H1 (cell line): Measurements from ENCODE around the gene PRKAG1. TPM values are rescaled to one million over a fixed set of nuclear protein-coding genes. Genes with fewer than 3 reads are reported as not detected.

Experiments used
- CTCF ChIA-PET: fragments of 300-600 bp; sonication (Branson Sonifier 250); formaldehyde crosslinking; loops from one replicate; lab custom pipeline; 2021; ENCODE audit not compliant: partially characterized antibody; lab: Charles Lee
- POLR2A ChIA-PET: fragments of 300-600 bp; sonication (Branson Sonifier 250); formaldehyde crosslinking; loops from one replicate; lab custom pipeline; 2021; ENCODE audit warnings: inconsistent platforms; ENCODE audit not compliant: partially characterized antibody; lab: Charles Lee
- DNase-seq, 2 experiments: peaks; one replicate each; pipeline versions ENCODE4 v3.0.0 to v3.0.0-alpha.2; 2010 to 2022; ENCODE audit warnings: low spot score in 2 of 2, low read depth in 1 of 2, mixed read lengths in 1 of 2
- FAIRE-seq: peaks from 2 replicates; lab custom pipeline; 2011; peaks lifted over from hg19 to GRCh38; lab: Jason Lieb, UNC
- H2AFZ ChIP-seq: 2 replicates; pipeline ENCODE4 v1.8.1; 2012; ENCODE audit warnings: low read length, inconsistent platforms
- H2AK5ac ChIP-seq: 2 replicates; pipeline ENCODE4 v1.6.1; 2013; ENCODE audit warnings: low read depth, low read length
- H2BK120ac ChIP-seq: replicated peaks from 2 replicates; pipeline ENCODE3; 2013; ENCODE audit warnings: low read depth, low read length, inconsistent platforms
- H2BK12ac ChIP-seq: 2 replicates; pipeline ENCODE4 v1.6.1; 2013; ENCODE audit warnings: low read depth, low read length
- H2BK15ac ChIP-seq: 2 replicates; pipeline ENCODE4 v1.6.1; 2013; ENCODE audit warnings: low read length
- H2BK20ac ChIP-seq: 2 replicates; pipeline ENCODE4 v1.6.1; 2013; ENCODE audit warnings: low read length
- H2BK5ac ChIP-seq: 2 replicates; pipeline ENCODE4 v1.6.1; 2013; ENCODE audit warnings: low read depth, low read length
- H3K14ac ChIP-seq: 2 replicates; pipeline ENCODE4 v1.6.1; 2013; ENCODE audit warnings: inconsistent platforms; ENCODE audit not compliant: insufficient read length
- H3K18ac ChIP-seq: 2 replicates; pipeline ENCODE4 v1.6.1; 2013; ENCODE audit warnings: low read length; ENCODE audit errors: extremely low read depth
- H3K23ac ChIP-seq: 2 replicates; pipeline ENCODE4 v1.6.1; 2013; ENCODE audit warnings: inconsistent platforms; ENCODE audit not compliant: insufficient read length
- H3K23me2 ChIP-seq: 2 replicates; pipeline ENCODE4 v1.6.1; 2013; ENCODE audit warnings: low read depth, low read length
- H3K27ac ChIP-seq: 2 replicates; pipeline ENCODE4 v1.6.1; 2011; ENCODE audit warnings: low read depth, low read length, inconsistent platforms
- H3K27me3 ChIP-seq, 4 experiments: replicated peaks in 1 of 4; 1 replicate in 1 of 4; 2 replicates in 3 of 4; pipeline versions ENCODE4 v1.6.1 to v1.8.1; 2011 to 2013; ENCODE audit warnings: low read length in 3 of 4, mild to moderate bottlenecking in 3 of 4, inconsistent platforms in 2 of 4, mixed read lengths in 2 of 4, moderate library complexity in 1 of 4; ENCODE audit not compliant: control insufficient read depth in 3 of 4, insufficient read depth in 3 of 4; ENCODE audit errors: extremely low read depth in 1 of 4
- H3K36me3 ChIP-seq, 4 experiments: 2 replicates each; pipeline versions ENCODE4 v1.6.1 to v1.8.1; 2011 to 2013; ENCODE audit warnings: mild to moderate bottlenecking in 4 of 4, low read length in 3 of 4, moderate library complexity in 2 of 4, control low read depth in 1 of 4, inconsistent platforms in 1 of 4; ENCODE audit not compliant: insufficient read depth in 4 of 4, control insufficient read depth in 2 of 4
- H3K4ac ChIP-seq: replicated peaks from 2 replicates; pipeline ENCODE3; 2013; ENCODE audit warnings: low read length, low read depth, mixed read lengths, inconsistent platforms; ENCODE audit not compliant: insufficient read length
- H3K4me1 ChIP-seq, 4 experiments: replicated peaks in 1 of 4; 1 replicate in 1 of 4; 2 replicates in 3 of 4; pipeline versions ENCODE4 v1.6.1 to v1.8.1; 2011 to 2013; ENCODE audit warnings: low read length in 3 of 4, inconsistent platforms in 2 of 4, mixed read lengths in 1 of 4; ENCODE audit not compliant: insufficient read depth in 4 of 4, control insufficient read depth in 3 of 4
- H3K4me2 ChIP-seq, 2 experiments: 2 replicates each; pipeline versions ENCODE4 v1.6.1 to v1.8.1; 2011 to 2013; ENCODE audit warnings: low read depth in 2 of 2, low read length in 2 of 2, control low read depth in 1 of 2, inconsistent platforms in 1 of 2, mild to moderate bottlenecking in 1 of 2; ENCODE audit not compliant: insufficient read depth in 1 of 2
- H3K4me3 ChIP-seq, 4 experiments: fragments of 200-600, 300-600 bp in 1 of 4; sonication (generic), shearing (Covaris generic), sonication (Bioruptor Twin) in 1 of 4; 2 replicates each; pipeline versions ENCODE4 v1.5.1 to v1.8.1; 2011 to 2016; ENCODE audit warnings: low read length in 4 of 4, low read depth in 3 of 4, control low read depth in 2 of 4, inconsistent platforms in 2 of 4, mild to moderate bottlenecking in 2 of 4, mixed read lengths in 1 of 4, moderate library complexity in 1 of 4; ENCODE audit not compliant: insufficient read depth in 2 of 4; ENCODE audit errors: extremely low read depth in 1 of 4
- H3K56ac ChIP-seq: replicated peaks from 2 replicates; pipeline ENCODE3; 2013; ENCODE audit warnings: low read depth, mild to moderate bottlenecking, mixed read lengths, low read length, inconsistent platforms; ENCODE audit not compliant: insufficient read length
- H3K79me1 ChIP-seq: 2 replicates; pipeline ENCODE4 v1.6.1; 2013; ENCODE audit warnings: low read depth, low read length, control low read depth
- H3K79me2 ChIP-seq, 2 experiments: 2 replicates each; pipeline versions ENCODE4 v1.6.1 to v1.8.1; 2012 to 2013; ENCODE audit warnings: low read length in 2 of 2, mild to moderate bottlenecking in 2 of 2, inconsistent platforms in 1 of 2; ENCODE audit not compliant: insufficient read depth in 2 of 2, control insufficient read depth in 1 of 2
- H3K9ac ChIP-seq, 4 experiments: replicated peaks in 1 of 4; 1 replicate in 1 of 4; 2 replicates in 3 of 4; pipeline versions ENCODE4 v1.6.1 to v1.8.1; 2011 to 2013; ENCODE audit warnings: low read depth in 3 of 4, low read length in 3 of 4, control low read depth in 2 of 4, mild to moderate bottlenecking in 2 of 4, moderate library complexity in 2 of 4, inconsistent platforms in 1 of 4; ENCODE audit errors: extremely low read depth in 1 of 4
- H3K9me3 ChIP-seq, 2 experiments: 2 replicates each; pipeline versions ENCODE4 v1.6.1 to v1.8.1; 2012 to 2013; ENCODE audit warnings: mild to moderate bottlenecking in 2 of 2, moderate library complexity in 2 of 2, control low read depth in 1 of 2, inconsistent platforms in 1 of 2, low read depth in 1 of 2, low read length in 1 of 2, mixed read lengths in 1 of 2; ENCODE audit not compliant: insufficient read depth in 2 of 2
- H4K20me1 ChIP-seq, 2 experiments: replicated peaks in 1 of 2; 2 replicates each; pipeline versions ENCODE3 to v1.8.1; 2011 to 2013; ENCODE audit warnings: inconsistent platforms in 2 of 2, low read length in 2 of 2, mild to moderate bottlenecking in 1 of 2; ENCODE audit not compliant: insufficient read depth in 2 of 2, control insufficient read depth in 1 of 2
- H4K5ac ChIP-seq: 2 replicates; pipeline ENCODE4 v1.6.1; 2013; ENCODE audit warnings: low read length, low read depth, mixed read lengths, inconsistent platforms; ENCODE audit not compliant: insufficient read length
- H4K8ac ChIP-seq: 2 replicates; pipeline ENCODE4 v1.8.0; 2013; ENCODE audit warnings: mild to moderate bottlenecking, moderate library complexity, low read length, inconsistent platforms; ENCODE audit not compliant: insufficient read depth; ENCODE audit errors: extremely low read depth
- H4K91ac ChIP-seq: replicated peaks from 2 replicates; pipeline ENCODE3; 2013; ENCODE audit warnings: low read length, mixed read lengths, inconsistent platforms; ENCODE audit not compliant: insufficient read length
- EZH2 ChIP-seq: fragments of 200-600 bp; sonication (generic); IDR thresholded peaks from 2 replicates; pipeline ENCODE4 v1.7.1; 2012; ENCODE audit warnings: low read depth, mild to moderate bottlenecking, moderate library complexity, low read length, inconsistent platforms; ENCODE audit not compliant: severe bottlenecking
- SP2 ChIP-seq: IDR thresholded peaks from 2 replicates; pipeline ENCODE4 v1.6.1; 2012; ENCODE audit warnings: mild to moderate bottlenecking, low read length, inconsistent platforms
- SRF ChIP-seq: IDR thresholded peaks from 2 replicates; pipeline ENCODE4 v1.6.1; 2011; ENCODE audit warnings: mild to moderate bottlenecking, low read depth, low read length, moderate library complexity
- WGBS, 2 experiments: shearing (Covaris generic) in 1 of 2; methylation state at CpG; one replicate each; pipeline versions ENCODE4 v1.1.6 to v1.1.7; 2013 to 2015; ENCODE audit warnings: low lambda C conversion rate in 2 of 2, mixed read lengths in 2 of 2, inconsistent platforms in 1 of 2, low coverage in 1 of 2, missing lambda C conversion rate in 1 of 2; ENCODE audit not compliant: insufficient replicate concordance in 2 of 2, insufficient coverage in 1 of 2, insufficient read length in 1 of 2; ENCODE audit errors: extremely low coverage in 1 of 2, missing lambda C conversion rate in 1 of 2; 5-methylcytosine and 5-hydroxymethylcytosine counted together
- polyA plus RNA-seq, 7 experiments: library from polyadenylated mRNA; depleted of rRNA in 3 of 7; stranded (reverse) in 5 of 7; unstranded in 2 of 7; fragments of >200 nt in 5 of 7; fragments of 200-250 nt in 2 of 7; gene quantifications; 1 replicate in 5 of 7; 2 replicates in 1 of 7; 4 replicates in 1 of 7; pipeline versions ENCODE4 v1.2.1 to v1.2.3, GENCODE V29; 2011 to 2013; ENCODE audit warnings: missing spikeins in 2 of 7, mixed read lengths in 2 of 7
- total RNA-seq: library from RNA; stranded (reverse); fragmentation: NEBNext Ultra II Directional; extraction: Animal tissue kit (Norgen Biotek cat#: 25700); gene quantifications from 2 replicates; pipeline ENCODE4 v1.2.1, GENCODE V29; 2021

The PRKAG1 gene
- total and polyA plus RNA-seq, 2 of the 8 experiments (the other 6 are each of a cell fraction or from before 2014, with no cell fraction given), result 38.6 to 57.5 TPM

GRCh38 chr12:48994224-48995085 is 24.1 kb downstream of the PRKAG1 start:
- no peak overlapping the region for H3K9ac ChIP-seq
- no peaks in the 10 kb centered on the region for H3K9me3 ChIP-seq
- H2BK15ac ChIP-seq, result no peak overlapping the region
- H3K23ac ChIP-seq, result no peak overlapping the region
- no peaks in the 10 kb centered on the region; a peak in 1 of 8 replicates for H3K36me3 ChIP-seq
- H3K4ac ChIP-seq, result no peak overlapping the region
- H3K27me3 ChIP-seq, result peaks cover 45 to 66% (median 62%) of the 10 kb centered on the region in 4 experiments
- H2BK12ac ChIP-seq, result no peak overlapping the region
- FAIRE-seq (no peak), DNase-seq (no peak)
- peaks cover 17% of the 10 kb centered on the region; the same call in 1 of the 2 replicates for H3K23me2 ChIP-seq
- H2AFZ ChIP-seq, result no peak overlapping the region
- no peaks in the 10 kb centered on the region for H4K20me1 ChIP-seq
- ChIA-PET POLR2A (interaction anchor here (1.0 to 4.0 kb wide), 4 partner anchors 11 to 75 kb away, joined by 3 to 18 read pairs (median 5); partner anchors contain the start of genes ARF3 and RHEBL1), CTCF (interaction anchor here (0.6 to 31.7 kb wide), 17 partner anchors 18 to 350 kb away, joined by 3 to 1336 read pairs (median 4); partner anchors contain the start of genes ARF3, DDX23, PRKAG1 and WNT1)
- no peak overlapping the region for H2BK20ac ChIP-seq
- TF ChIP-seq SRF (no peak), EZH2 (peak; percentile 39), SP2 (no peak)
- no peak overlapping the region for H2AK5ac ChIP-seq
- no peak overlapping the region for H4K8ac ChIP-seq
- H3K4me2 ChIP-seq, result peak overlapping the region; percentile 3 to 40
- WGBS, 2 experiments, result 45% methylated on average over 16 of the region's 32 CpGs; no CpG with 5 or more reads in 1 of the 2 experiments
- H4K5ac ChIP-seq, result no peak overlapping the region
- no peak overlapping the region for H3K27ac ChIP-seq
- H4K91ac ChIP-seq, result no peak overlapping the region
- H3K14ac ChIP-seq, result no peak overlapping the region
- H3K79me1 ChIP-seq, result no peaks in the 10 kb centered on the region
- H2BK120ac ChIP-seq, result no peak overlapping the region
- no peaks in the 10 kb centered on the region for H3K79me2 ChIP-seq
- peaks cover 5 to 23% (median 10%) of the 10 kb centered on the region in 4 experiments; a peak in 6 of 7 replicates for H3K4me1 ChIP-seq
- no peak overlapping the region for H3K18ac ChIP-seq
- peak overlapping the region in 1 of 4 experiments; percentile 40; a peak in 2 of 8 replicates for H3K4me3 ChIP-seq
- no peak overlapping the region for H3K56ac ChIP-seq
- no peak overlapping the region for H2BK5ac ChIP-seq
